ENCODE measurements around the gene FAM184A.

DNA sequence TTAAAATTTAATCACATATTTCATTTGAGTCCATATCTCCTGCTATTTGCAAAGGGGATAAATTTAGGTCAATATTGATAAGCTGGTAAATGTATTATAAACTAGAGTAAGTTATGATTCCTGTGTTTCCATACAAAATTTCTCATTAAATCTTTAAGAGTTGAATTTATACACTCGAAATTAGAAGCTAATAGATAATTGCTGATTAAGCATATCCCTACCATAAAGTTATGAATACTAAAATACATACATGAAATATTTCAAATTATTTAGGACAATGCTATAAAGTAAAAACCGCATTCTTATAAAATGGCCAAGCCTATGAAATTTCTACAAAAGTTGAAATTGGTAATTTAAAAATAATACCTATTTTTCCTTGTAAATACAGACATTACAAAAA lies 71.5 kb downstream of the FAM184A start:
- no peak for TF ChIP-seq POLR2AphosphoS5 (IDR thresholded peaks at IDR 0.05; ENCODE audit: low read depth, low read length)
- TF ChIP-seq POLR2A (IDR thresholded peaks at IDR 0.05; ENCODE audit: low read depth, low read length): no peak
- TF ChIP-seq TAF1 (IDR thresholded peaks at IDR 0.05; ENCODE audit: borderline replicate concordance, low read depth, low read length): no peak

All from GM12892 (cell line).